GM10248 (cell line): ENCODE measurements around the gene HOXC4.

ENCODE experiments used
- CTCF ChIA-PET: fragments of 300-600 bp; sonication (Branson Sonifier 250); formaldehyde crosslinking; extraction: SDS; loops from one replicate; lab custom pipeline; 2021; ENCODE audit warnings: antibody characterized with exemption; lab: Yijun Ruan, JAX
- POLR2A ChIA-PET: fragments of 350-650 bp; sonication (Branson Sonifier 250); formaldehyde crosslinking; extraction: SDS; loops from one replicate; lab custom pipeline; 2020; ENCODE audit warnings: antibody characterized with exemption; lab: Yijun Ruan, JAX
- DNase-seq: peaks from one replicate; pipeline ENCODE4 v3.0.0; 2012; ENCODE audit errors: extremely low spot score
- TF ChIP-seq, protein P1 (sequence below): IDR thresholded peaks from 2 replicates; pipeline ENCODE4 v1.5.1; 2012; ENCODE audit warnings: mild to moderate bottlenecking, low read depth; ENCODE audit errors: extremely low read depth, missing control alignments, control extremely low read depth

Gene HOXC4

DNA sequence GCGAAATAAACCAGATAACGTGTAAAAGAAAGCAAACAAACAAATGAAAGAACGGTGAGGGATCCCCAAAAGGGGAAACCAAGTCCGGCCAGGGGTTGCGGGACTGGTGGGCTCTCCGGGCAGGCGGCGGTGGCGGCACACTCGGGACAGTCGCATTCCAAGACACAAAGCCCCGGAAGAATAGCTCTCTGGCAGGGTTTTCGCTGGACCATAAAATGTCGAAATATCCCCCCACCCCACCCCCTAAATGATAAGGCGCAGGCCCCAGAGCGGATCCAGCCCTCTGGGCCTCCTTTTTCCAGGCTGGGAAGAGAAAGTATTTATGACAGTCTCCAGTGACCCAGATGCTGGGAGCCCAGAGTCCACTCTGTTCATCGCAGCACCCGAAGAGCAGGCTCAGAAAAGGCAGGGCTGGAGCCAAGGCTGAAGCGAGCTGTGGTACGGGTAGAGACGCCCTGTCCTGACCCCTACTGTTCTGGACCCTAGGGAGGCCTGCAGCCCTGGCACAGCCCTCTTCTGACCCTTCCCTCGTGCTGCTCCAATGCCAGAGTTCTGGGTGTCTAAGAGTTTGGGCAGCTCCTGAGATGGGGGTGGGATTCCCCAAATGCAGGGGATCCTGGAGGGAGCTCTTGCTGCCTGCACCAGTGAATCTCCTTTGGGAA, 46.9 kb upstream of the HOXC4 start:
- TF ChIP-seq, protein P1, sequence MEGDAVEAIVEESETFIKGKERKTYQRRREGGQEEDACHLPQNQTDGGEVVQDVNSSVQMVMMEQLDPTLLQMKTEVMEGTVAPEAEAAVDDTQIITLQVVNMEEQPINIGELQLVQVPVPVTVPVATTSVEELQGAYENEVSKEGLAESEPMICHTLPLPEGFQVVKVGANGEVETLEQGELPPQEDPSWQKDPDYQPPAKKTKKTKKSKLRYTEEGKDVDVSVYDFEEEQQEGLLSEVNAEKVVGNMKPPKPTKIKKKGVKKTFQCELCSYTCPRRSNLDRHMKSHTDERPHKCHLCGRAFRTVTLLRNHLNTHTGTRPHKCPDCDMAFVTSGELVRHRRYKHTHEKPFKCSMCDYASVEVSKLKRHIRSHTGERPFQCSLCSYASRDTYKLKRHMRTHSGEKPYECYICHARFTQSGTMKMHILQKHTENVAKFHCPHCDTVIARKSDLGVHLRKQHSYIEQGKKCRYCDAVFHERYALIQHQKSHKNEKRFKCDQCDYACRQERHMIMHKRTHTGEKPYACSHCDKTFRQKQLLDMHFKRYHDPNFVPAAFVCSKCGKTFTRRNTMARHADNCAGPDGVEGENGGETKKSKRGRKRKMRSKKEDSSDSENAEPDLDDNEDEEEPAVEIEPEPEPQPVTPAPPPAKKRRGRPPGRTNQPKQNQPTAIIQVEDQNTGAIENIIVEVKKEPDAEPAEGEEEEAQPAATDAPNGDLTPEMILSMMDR = no peak
- DNase-seq = no peak
- CTCF ChIA-PET = interaction anchor here (0.8 to 7.2 kb wide), 20 partner anchors 8 to 373 kb away, joined by 3 to 139 read pairs (median 10); partner anchors contain the start of genes HOXC10, HOXC4, HOXC5 and HOXC6
- POLR2A ChIA-PET = no interaction called here

DNA sequence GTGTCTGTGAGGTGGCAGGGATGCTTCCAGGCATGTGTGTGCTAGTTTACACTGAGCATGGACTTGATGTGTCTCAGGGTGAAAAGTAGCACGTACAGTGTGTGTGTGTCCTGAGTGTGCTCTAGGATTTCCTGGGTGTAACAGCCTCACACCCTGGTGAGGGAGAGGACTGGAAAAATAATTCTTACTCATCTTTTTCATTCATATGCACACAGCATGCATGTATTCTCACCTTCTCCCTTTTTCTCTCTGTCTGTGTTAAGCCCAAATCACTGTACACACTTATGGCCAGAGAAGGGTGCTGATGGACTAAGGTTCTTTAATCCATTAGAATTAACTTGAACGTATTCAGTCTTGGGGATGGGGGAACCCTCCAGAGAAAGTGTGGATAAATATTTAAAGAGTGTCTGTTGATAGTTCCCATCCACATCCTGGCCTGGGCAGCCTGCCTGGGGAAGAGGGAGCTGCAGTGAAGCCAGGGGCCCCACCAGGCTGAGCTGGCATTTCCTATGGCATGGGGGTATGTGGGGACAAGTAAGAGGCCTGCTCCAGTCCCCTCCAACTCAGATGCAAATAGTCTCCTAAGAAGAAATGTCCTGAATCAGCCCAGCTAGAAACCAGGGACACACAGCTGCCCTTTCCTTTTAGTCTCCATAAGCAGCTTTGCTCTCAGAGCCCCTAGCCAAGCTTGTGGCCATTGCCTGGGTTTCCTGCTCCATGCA, 45.9 kb upstream of the HOXC4 start:
- ChIA-PET CTCF (interaction anchor here (1.1 to 7.2 kb wide), 9 partner anchors 9 to 372 kb away, joined by 4 to 139 read pairs (median 61); partner anchors contain the start of genes HOXC10, HOXC5, HOXC6 and SMUG1), POLR2A (no interaction called here)
- DNase-seq = no peak
- TF ChIP-seq, protein P1 = no peak

DNA sequence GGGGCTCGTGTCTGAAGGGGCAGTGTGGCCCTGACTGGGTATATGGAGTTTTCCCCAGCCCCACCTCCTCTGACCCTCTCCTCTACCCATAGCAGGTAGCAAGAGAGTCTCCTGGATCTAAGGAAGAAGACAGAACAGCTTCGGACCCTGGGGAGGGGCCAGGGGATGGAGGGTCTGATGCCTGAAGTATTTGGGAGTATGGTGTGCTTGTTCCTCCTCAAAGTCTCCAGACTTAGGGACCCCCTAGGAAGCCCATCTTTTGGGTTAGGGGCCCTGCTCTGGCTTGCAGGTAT, 45.4 kb upstream of the HOXC4 start:
- DNase-seq = no peak
- ChIA-PET CTCF (interaction anchor here (1.0 to 7.2 kb wide), 8 partner anchors 13 to 371 kb away, joined by 3 to 139 read pairs (median 78); partner anchors contain the start of genes HOXC10, HOXC5, HOXC6 and SMUG1), POLR2A (no interaction called here)
- TF ChIP-seq, protein P1 = no peak

DNA sequence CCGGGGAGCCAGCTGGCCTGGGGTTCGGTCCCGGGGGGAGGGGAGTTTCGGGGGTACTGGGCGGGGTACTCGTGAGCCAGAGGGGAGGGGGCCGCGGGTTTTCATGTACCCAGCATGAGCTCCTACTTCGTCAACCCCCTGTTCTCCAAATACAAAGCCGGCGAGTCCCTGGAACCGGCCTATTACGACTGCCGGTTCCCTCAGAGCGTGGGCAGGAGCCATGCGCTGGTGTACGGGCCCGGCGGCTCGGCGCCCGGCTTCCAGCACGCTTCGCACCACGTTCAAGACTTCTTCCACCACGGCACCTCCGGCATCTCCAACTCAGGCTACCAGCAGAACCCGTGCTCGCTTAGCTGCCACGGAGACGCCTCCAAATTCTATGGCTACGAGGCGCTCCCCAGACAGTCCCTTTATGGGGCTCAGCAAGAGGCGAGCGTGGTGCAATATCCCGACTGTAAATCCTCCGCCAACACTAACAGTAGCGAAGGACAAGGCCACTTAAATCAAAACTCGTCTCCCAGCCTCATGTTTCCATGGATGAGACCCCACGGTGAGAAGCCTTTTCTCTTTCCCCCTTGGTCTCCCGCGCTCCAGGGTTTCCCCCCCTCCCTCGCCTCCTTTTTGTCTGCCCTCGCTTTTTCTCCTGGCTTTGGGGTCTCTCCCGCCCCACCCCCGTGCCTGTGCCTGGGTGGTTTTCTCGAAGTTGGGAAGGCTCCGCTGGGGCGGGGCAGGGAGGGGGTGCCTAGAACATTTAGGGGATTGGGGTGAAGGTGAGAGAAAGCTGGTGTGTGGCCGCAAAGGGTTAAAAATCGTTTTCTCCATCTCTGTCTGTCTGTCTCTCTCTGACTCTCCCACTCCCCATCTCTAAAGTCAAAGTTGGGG, 44.2 kb upstream of the HOXC4 start:
- CTCF ChIA-PET = interaction anchor here (1.0 to 7.2 kb wide), 9 partner anchors 13 to 370 kb away, joined by 3 to 139 read pairs (median 61); partner anchors contain the start of genes HOXC10, HOXC5, HOXC6 and SMUG1
- TF ChIP-seq, protein P1 = no peak
- no peak for DNase-seq
- POLR2A ChIA-PET = interaction anchor here (0.7 kb wide), 2 partner anchors 177 to 184 kb away, joined by 8 to 9 read pairs; no protein-coding TSS in a partner anchor

DNA sequence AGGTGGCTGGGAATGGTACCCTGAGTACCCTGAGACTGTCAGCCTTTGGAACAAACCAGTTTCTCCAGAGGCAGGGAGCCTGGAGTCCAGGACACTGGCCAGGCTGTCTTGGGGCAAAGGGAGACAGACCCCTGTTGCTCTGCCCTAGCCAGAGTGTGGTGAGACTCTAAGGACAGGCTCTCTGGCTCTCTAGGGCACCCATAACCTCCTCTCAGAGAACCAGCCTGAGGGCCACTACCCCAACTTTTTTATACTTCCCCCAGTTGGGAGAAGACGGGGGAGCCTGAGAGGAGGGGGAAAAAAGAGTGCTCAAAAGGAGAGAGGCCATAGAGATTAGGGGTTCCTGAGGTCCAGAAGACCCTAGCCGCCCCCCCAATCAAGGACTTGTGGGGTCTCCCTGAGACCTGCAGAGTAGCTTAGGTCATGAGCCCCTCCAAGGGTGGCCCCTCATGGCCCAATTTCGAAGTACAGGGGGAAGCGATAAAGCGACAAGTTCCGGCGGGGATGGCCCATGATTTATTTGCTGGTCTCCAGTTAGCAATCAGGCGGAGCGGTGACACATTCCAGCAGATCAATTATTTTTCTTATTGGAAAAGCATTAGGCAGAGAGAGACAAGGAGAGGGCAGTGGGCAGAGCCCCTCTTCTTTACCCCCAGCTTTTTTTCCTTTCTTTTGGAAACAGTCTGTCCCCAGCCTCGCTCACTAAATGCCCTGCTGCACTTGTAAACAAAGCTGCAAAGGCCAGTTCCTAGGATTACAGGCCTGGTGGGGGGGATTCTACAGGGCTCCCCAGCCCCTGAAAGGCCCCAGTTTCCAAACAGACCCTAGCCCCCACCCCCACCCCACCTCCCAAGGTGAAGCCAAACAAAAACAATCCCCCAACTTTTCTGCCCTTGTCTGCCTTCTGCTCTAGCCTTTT, 43.3 kb upstream of the HOXC4 start:
- POLR2A ChIA-PET = no interaction called here
- no peak for DNase-seq
- TF ChIP-seq, protein P1 = no peak
- CTCF ChIA-PET = interaction anchor here (1.0 to 7.2 kb wide), 6 partner anchors 12 to 198 kb away, joined by 4 to 139 read pairs (median 56); partner anchors contain the start of genes HOXC10, HOXC5 and SMUG1
